Calu3 (cell line): Measurements from ENCODE around the gene BTBD8. TPM values are rescaled to one million over a fixed set of nuclear protein-coding genes. Genes with fewer than 3 reads are reported as not detected.
"Not testable (repeated sequence)": the region's sequence is repeated elsewhere in the genome, so short reads cannot be mapped to it uniquely, and the experiment has no call there.

Source experiments
- BruUV-seq: library from RNA; stranded (reverse); fragments of 400-500 nt; replicated peaks from 2 replicates; lab custom pipeline; 2021; lab: Mats Ljungman, UMichigan
- CTCF ChIA-PET: fragments of 300-600 bp; sonication (Branson Sonifier 250); formaldehyde crosslinking; loops from one replicate; lab custom pipeline; 2022; ENCODE audit warnings: antibody characterized with exemption; lab: Charles Lee
- DNase-seq: peaks from one replicate; pipeline ENCODE4 v3.0.0; 2022
- H3K27ac Mint-ChIP-seq: one replicate; pipeline ENCODE4 v1.8.0; 2022; ENCODE audit warnings: mixed read lengths; ENCODE audit not compliant: unreplicated experiment
- H3K27me3 Mint-ChIP-seq: one replicate; pipeline ENCODE4 v1.8.0; 2022; ENCODE audit warnings: mixed read lengths; ENCODE audit not compliant: unreplicated experiment
- H3K36me3 Mint-ChIP-seq: one replicate; pipeline ENCODE4 v1.8.0; 2022; ENCODE audit warnings: mild to moderate bottlenecking, moderate library complexity, mixed read lengths; ENCODE audit not compliant: insufficient read depth, unreplicated experiment
- H3K4me1 Mint-ChIP-seq: one replicate; pipeline ENCODE4 v1.8.0; 2022; ENCODE audit warnings: mild to moderate bottlenecking, low read depth, mixed read lengths; ENCODE audit not compliant: unreplicated experiment
- H3K4me3 Mint-ChIP-seq: one replicate; pipeline ENCODE4 v1.8.0; 2022; ENCODE audit warnings: mild to moderate bottlenecking, low read depth, moderate library complexity, mixed read lengths; ENCODE audit not compliant: unreplicated experiment
- H3K9me3 Mint-ChIP-seq: one replicate; pipeline ENCODE4 v1.8.0; 2022; ENCODE audit warnings: low read depth, mixed read lengths; ENCODE audit not compliant: unreplicated experiment
- intact Hi-C: fragments of 100-400 bp; cut with micrococcal nuclease; formaldehyde crosslinking; loops from one replicate; pipeline ENCODE4 v1.10.0; 2022; ENCODE audit not compliant: unreplicated experiment
- total RNA-seq: library from RNA; stranded (reverse); gene quantifications from 2 replicates; pipeline ENCODE4 v1.2.3, GENCODE V29; 2022
- TF ChIP-seq, protein P1 (sequence below): fragments of 200-600 bp; IDR thresholded peaks from one replicate; pipeline ENCODE4 v1.8.0; 2022; ENCODE audit warnings: antibody characterized with exemption; ENCODE audit not compliant: unreplicated experiment

Gene BTBD8
- total RNA-seq, 1 experiment from 2014 or later, result 4.0 TPM

DNA sequence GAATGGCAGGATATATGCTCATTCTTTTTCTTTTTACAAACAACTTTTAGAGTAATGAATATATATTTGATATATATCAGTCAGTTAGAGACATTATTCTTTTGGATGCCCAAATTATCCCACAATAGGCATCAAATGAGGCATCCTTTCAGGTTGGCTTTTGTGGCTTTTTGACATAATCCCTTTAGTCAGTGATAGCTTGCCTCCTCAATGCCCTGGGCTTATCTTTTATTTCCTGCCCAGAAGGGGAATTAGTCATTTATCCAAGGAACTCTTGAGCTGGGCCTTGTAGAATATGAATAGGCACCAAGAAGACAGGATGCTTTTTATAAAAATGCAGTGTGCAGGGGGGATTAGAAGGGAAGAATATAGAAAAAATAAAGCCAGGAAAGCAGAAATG lies 28.2 kb upstream of the BTBD8 start:
- Mint-ChIP-seq H3K27me3 (no peaks in the 10 kb centered on the region), H3K4me1 (no peaks in the 10 kb centered on the region), H3K9me3 (no peaks in the 10 kb centered on the region), H3K27ac (no peak overlapping the region), H3K36me3 (no peaks in the 10 kb centered on the region), H3K4me3 (no peak overlapping the region)
- BruUV-seq, result no TSS peak
- intact Hi-C loops, result no loop called here
- no peak for DNase-seq
- CTCF ChIA-PET, result no interaction called here
- TF ChIP-seq, protein P1, sequence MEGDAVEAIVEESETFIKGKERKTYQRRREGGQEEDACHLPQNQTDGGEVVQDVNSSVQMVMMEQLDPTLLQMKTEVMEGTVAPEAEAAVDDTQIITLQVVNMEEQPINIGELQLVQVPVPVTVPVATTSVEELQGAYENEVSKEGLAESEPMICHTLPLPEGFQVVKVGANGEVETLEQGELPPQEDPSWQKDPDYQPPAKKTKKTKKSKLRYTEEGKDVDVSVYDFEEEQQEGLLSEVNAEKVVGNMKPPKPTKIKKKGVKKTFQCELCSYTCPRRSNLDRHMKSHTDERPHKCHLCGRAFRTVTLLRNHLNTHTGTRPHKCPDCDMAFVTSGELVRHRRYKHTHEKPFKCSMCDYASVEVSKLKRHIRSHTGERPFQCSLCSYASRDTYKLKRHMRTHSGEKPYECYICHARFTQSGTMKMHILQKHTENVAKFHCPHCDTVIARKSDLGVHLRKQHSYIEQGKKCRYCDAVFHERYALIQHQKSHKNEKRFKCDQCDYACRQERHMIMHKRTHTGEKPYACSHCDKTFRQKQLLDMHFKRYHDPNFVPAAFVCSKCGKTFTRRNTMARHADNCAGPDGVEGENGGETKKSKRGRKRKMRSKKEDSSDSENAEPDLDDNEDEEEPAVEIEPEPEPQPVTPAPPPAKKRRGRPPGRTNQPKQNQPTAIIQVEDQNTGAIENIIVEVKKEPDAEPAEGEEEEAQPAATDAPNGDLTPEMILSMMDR, result no peak

- intact Hi-C loops, result no loop called here
- Mint-ChIP-seq H3K9me3 (no peaks in the 10 kb centered on the region), H3K27ac (no peak overlapping the region), H3K4me1 (no peaks in the 10 kb centered on the region), H3K4me3 (no peak overlapping the region), H3K27me3 (no peaks in the 10 kb centered on the region), H3K36me3 (no peaks in the 10 kb centered on the region)
- no peak for DNase-seq
- BruUV-seq, result no TSS peak
- CTCF ChIA-PET, result no interaction called here
- TF ChIP-seq, protein P1, result no peak
Measured at GRCh38 chr1:92065042-92065441, 15.1 kb upstream of the BTBD8 start.

GRCh38 chr1:92066321-92066720 lies 13.8 kb upstream of the BTBD8 start:
- no peaks in the 10 kb centered on the region for H3K4me1 Mint-ChIP-seq
- no TSS peak for BruUV-seq
- H3K9me3 Mint-ChIP-seq, result no peaks in the 10 kb centered on the region
- intact Hi-C loops, result no loop called here
- CTCF ChIA-PET, result no interaction called here
- no peak for DNase-seq
- no peaks in the 10 kb centered on the region for H3K27me3 Mint-ChIP-seq
- no peak overlapping the region for H3K4me3 Mint-ChIP-seq
- H3K36me3 Mint-ChIP-seq, result no peaks in the 10 kb centered on the region
- TF ChIP-seq, protein P1, result no peak
- H3K27ac Mint-ChIP-seq, result no peak overlapping the region

DNA sequence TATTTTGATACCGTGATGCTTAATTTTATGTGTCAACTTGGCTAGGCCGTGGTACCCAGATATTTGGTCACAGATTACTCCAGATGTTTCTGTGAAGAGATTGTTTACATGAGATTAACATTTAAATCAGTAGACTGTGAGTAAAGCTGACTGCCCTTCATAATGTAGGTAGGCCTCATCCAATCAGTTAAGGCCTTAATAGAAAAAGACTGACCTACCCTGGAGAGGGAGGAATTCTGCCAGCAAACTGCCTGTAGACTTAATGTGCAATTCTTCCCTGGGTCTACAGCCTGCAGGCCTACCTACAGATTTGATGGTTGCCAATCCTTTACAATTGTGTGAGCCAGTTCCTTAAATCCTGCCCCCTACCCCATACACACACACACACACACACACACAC lies 9.3 kb upstream of the BTBD8 start:
- intact Hi-C loops, result no loop called here

DNA sequence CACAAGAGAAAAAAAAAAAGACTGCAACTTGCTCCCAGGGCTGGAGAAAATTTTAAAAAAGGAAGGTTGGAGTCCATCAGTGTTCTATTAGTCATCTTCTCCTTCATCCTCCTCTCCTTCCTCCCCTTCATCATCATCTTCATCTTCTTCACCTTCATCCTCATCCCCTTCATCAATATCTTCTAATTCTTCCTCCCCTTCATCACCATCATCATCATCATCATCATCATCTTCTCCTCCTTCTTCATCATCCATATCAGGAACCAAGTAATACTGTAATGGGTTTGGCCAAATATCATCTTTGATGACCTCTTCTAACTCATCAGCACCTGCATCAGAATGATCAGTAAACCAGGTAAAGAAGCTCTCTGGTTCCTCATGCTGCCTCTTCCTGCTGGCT lies 5.7 kb upstream of the BTBD8 start:
- intact Hi-C loops, H3K4me3 Mint-ChIP-seq, H3K9me3 Mint-ChIP-seq, BruUV-seq, H3K36me3 Mint-ChIP-seq, DNase-seq, H3K4me1 Mint-ChIP-seq, CTCF ChIA-PET, H3K27me3 Mint-ChIP-seq, H3K27ac Mint-ChIP-seq: not testable (repeated sequence)

More for the DNA sequence above, 9.3 kb upstream of the BTBD8 start:
- DNase-seq, result no peak
- no TSS peak for BruUV-seq
- TF ChIP-seq, protein P1, result no peak
- no peaks in the 10 kb centered on the region for H3K36me3 Mint-ChIP-seq
- CTCF ChIA-PET, result no interaction called here
- no peaks in the 10 kb centered on the region for H3K27me3 Mint-ChIP-seq
- no peak overlapping the region for H3K27ac Mint-ChIP-seq
- H3K4me3 Mint-ChIP-seq, result no peak overlapping the region
- H3K9me3 Mint-ChIP-seq, result no peaks in the 10 kb centered on the region
- H3K4me1 Mint-ChIP-seq, result no peaks in the 10 kb centered on the region
